22Rv1 (cell line): ENCODE measurements around the gene TCF12.

Source experiments
- ZFX ChIP-seq: fragments of 450-650 bp; IDR thresholded peaks from 2 replicates; pipeline ENCODE4 v1.6.1; 2017; ENCODE audit warnings: antibody characterized with exemption, borderline replicate concordance
- TF ChIP-seq, protein P1 (sequence below): fragments of 450-650 bp; IDR thresholded peaks from 2 replicates; pipeline ENCODE4 v1.5.1; 2017; ENCODE audit warnings: mild to moderate bottlenecking

DNA sequence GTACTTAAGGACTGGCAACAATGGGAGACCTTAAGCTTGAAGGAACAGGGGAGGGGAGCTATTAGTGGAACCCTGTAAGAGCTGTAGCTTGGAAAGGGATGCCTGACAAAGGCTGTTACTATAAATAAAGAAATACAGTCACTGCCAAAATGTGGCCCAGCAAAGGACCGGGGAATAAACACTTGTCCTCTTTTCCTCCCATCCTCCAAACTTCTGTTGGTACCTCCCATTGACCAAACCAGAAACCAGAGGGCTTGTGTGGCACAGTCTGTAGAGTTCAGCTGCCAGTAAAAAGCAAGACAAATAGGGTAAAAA lies 25.1 kb upstream of the TCF12 start:
- TF ChIP-seq, protein P1, sequence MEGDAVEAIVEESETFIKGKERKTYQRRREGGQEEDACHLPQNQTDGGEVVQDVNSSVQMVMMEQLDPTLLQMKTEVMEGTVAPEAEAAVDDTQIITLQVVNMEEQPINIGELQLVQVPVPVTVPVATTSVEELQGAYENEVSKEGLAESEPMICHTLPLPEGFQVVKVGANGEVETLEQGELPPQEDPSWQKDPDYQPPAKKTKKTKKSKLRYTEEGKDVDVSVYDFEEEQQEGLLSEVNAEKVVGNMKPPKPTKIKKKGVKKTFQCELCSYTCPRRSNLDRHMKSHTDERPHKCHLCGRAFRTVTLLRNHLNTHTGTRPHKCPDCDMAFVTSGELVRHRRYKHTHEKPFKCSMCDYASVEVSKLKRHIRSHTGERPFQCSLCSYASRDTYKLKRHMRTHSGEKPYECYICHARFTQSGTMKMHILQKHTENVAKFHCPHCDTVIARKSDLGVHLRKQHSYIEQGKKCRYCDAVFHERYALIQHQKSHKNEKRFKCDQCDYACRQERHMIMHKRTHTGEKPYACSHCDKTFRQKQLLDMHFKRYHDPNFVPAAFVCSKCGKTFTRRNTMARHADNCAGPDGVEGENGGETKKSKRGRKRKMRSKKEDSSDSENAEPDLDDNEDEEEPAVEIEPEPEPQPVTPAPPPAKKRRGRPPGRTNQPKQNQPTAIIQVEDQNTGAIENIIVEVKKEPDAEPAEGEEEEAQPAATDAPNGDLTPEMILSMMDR: no peak
- no peak for TF ChIP-seq ZFX
